ENCODE measurements around the gene CSNK1G1.
"Not testable (repeated sequence)": the region's sequence is repeated elsewhere in the genome, so short reads cannot be mapped to it uniquely, and the experiment has no call there.

The CSNK1G1 gene

GRCh38 chr15:64222573-64223366 lies 133.2 kb downstream of the CSNK1G1 start:
- DNase-seq (ENCODE audit: low read depth, low spot score) = no peak
- in situ Hi-C loops (cut with HindIII; ENCODE audit: low sequenced_read_pairs) = no loop called here
- TF ChIP-seq, protein P1, sequence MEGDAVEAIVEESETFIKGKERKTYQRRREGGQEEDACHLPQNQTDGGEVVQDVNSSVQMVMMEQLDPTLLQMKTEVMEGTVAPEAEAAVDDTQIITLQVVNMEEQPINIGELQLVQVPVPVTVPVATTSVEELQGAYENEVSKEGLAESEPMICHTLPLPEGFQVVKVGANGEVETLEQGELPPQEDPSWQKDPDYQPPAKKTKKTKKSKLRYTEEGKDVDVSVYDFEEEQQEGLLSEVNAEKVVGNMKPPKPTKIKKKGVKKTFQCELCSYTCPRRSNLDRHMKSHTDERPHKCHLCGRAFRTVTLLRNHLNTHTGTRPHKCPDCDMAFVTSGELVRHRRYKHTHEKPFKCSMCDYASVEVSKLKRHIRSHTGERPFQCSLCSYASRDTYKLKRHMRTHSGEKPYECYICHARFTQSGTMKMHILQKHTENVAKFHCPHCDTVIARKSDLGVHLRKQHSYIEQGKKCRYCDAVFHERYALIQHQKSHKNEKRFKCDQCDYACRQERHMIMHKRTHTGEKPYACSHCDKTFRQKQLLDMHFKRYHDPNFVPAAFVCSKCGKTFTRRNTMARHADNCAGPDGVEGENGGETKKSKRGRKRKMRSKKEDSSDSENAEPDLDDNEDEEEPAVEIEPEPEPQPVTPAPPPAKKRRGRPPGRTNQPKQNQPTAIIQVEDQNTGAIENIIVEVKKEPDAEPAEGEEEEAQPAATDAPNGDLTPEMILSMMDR (IDR thresholded peaks at IDR 0.05; ENCODE audit: low read depth, low read length) = no peak
- no peak overlapping the region for H3K4me3 ChIP-seq (ENCODE audit: low read depth, low read length)

- in situ Hi-C loops (cut with HindIII; ENCODE audit: low sequenced_read_pairs); DNase-seq (ENCODE audit: low read depth, low spot score); H3K4me3 ChIP-seq (ENCODE audit: low read depth, low read length): not testable (repeated sequence)
These were observed 134.1 kb downstream of the CSNK1G1 start for GRCh38 chr15:64221911-64222310.

- H3K4me3 ChIP-seq (ENCODE audit: low read depth, low read length); DNase-seq (ENCODE audit: low read depth, low spot score); in situ Hi-C loops (cut with HindIII; ENCODE audit: low sequenced_read_pairs): not testable (repeated sequence)
These were observed 138.6 kb downstream of the CSNK1G1 start for GRCh38 chr15:64217429-64217750.

GRCh38 chr15:64216730-64217428 lies 139.1 kb downstream of the CSNK1G1 start:
- no peak overlapping the region for H3K4me3 ChIP-seq (ENCODE audit: low read depth, low read length)
- DNase-seq (ENCODE audit: low read depth, low spot score) = no peak
- TF ChIP-seq, protein P1 (IDR thresholded peaks at IDR 0.05; ENCODE audit: low read depth, low read length) = no peak
- in situ Hi-C loops (cut with HindIII; ENCODE audit: low sequenced_read_pairs) = no loop called here

DNA sequence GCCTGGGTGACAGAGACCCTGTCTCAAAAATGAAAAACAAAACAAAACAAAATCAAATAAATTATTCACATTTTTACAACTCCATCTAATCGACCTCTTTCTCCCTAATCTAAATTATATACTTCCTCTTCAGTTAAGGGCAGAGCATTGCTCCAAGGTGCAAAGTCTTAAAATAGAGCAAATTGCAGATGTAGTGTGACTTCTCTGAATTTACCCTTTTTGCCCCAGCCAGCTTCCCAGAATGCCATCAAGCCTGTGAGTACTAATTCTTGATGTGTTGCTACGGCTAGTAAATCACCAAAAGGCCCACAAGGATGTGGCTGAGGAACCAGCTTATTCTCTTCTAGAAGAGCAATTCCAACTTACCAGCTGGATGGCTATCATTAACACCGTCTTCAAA lies 139.8 kb downstream of the CSNK1G1 start:
- in situ Hi-C loops (cut with HindIII; ENCODE audit: low sequenced_read_pairs) = no loop called here
- TF ChIP-seq, protein P1 (IDR thresholded peaks at IDR 0.05; ENCODE audit: low read depth, low read length) = no peak
- no peak for DNase-seq (ENCODE audit: low read depth, low spot score)
- H3K4me3 ChIP-seq (ENCODE audit: low read depth, low read length) = no peak overlapping the region

DNA sequence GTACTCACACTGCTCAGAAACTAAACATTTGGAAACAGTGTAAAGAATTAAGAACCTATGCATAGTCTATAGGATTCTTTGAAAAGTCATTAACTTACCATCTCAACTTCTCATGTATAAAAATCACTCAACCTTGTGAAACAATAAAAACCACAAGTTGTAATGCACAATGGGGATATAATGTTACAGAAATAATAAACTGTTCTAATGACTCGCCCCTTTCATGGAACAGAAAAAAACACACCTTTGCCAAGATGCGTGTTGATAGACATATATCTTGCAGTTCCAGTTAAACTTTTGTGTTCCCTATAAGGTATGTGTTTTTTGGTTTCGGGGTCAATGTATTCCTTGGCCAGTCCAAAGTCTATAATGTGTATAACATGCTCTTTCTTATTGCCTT lies 142.3 kb downstream of the CSNK1G1 start:
- no peak overlapping the region for H3K4me3 ChIP-seq (ENCODE audit: low read depth, low read length)
- no peak for DNase-seq (ENCODE audit: low read depth, low spot score)
- TF ChIP-seq, protein P1 (IDR thresholded peaks at IDR 0.05; ENCODE audit: low read depth, low read length) = no peak
- in situ Hi-C loops (cut with HindIII; ENCODE audit: low sequenced_read_pairs) = no loop called here

GRCh38 chr15:64211696-64212095 lies 144.3 kb downstream of the CSNK1G1 start:
- in situ Hi-C loops (cut with HindIII; ENCODE audit: low sequenced_read_pairs) = no loop called here
- DNase-seq (ENCODE audit: low read depth, low spot score) = no peak
- TF ChIP-seq, protein P1 (IDR thresholded peaks at IDR 0.05; ENCODE audit: low read depth, low read length) = no peak
- no peak overlapping the region for H3K4me3 ChIP-seq (ENCODE audit: low read depth, low read length)

Measured in astrocyte of the spinal cord (primary cell).